GM19351 (cell line): ENCODE results near the gene TRIM62.
"Not testable (repeated sequence)": the region's sequence is repeated elsewhere in the genome, so short reads cannot be mapped to it uniquely, and the experiment has no call there.

Source experiments
- ATAC-seq: cut with Tn5 transposase; IDR thresholded peaks from one replicate; pipeline ENCODE4 v1.9.1; 2021; ENCODE audit warnings: mild to moderate bottlenecking, moderate library complexity; ENCODE audit not compliant: unreplicated experiment

The TRIM62 gene

DNA sequence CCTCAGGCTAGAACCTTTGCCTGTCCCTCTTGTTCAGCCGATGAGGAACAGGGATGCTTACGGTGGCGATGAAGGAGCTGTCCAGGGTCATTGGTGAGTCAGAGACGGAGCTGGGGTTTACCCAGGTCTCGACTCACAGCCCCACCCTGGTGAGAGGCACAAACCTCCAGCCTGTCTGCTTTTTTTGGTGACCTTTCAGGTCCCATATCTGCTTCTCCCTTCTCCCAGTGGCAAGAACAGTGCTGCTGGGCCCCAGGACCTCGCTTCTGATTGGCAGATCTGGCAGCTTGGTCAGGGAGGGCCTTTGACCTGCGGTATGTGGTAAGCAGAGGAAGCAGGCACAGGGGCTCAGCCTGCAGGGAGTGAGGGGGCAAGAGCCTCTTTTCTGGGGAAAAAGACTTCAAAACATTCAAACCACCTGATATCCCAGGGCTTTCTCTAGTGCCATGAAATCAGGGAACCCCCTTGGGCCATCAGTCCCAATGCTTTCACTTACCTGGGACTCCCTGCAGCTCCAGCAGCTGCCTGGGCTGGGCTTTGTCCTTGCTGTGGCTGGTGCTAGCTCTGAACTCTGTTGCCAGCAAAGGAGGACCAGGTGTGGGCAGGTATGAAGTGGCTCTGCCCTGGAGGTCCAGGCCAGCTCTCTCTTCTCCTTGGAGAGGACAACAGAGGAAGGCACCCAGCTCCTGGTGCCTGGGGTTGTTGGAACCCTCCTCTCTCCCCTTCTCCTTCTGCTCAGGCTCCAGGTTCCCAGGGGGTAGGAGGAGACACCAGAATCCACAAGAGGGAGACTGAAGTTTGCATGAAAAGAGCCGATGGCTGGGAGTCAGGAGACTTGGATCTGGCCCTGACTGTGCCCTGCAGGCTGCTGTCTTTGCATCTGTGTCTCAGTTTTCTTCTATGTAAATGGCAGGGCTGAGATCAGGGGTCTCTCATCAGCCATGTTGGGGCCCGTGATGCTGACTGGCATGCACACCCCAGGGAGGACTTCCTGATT, 41.4 kb downstream of the TRIM62 start:
- ATAC-seq = no peak

- ATAC-seq = no peak
Observed at GRCh38 chr1:33137800-33138199, 44.0 kb downstream of the TRIM62 start.

DNA sequence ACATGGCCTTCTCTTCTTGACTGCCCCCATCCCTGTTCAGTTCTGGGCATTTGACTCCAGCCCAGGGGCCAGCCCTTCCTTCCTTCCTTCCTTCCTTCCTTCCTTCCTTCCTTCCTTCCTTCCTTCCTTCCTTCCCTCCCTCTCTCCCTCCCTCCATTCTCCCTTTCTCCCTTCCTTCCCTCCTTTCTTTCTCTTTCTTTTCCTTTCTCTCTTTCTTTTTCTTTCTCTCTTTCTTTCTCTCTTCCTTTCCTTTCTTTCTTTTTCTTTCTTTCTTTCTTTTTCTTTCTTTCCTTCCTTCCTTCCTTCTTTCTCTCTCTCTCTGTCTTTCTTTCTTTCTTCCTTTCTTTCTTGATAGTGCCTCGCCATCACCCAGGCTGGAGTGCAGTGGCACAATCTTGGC, 45.8 kb downstream of the TRIM62 start:
- not testable (repeated sequence) for ATAC-seq

DNA sequence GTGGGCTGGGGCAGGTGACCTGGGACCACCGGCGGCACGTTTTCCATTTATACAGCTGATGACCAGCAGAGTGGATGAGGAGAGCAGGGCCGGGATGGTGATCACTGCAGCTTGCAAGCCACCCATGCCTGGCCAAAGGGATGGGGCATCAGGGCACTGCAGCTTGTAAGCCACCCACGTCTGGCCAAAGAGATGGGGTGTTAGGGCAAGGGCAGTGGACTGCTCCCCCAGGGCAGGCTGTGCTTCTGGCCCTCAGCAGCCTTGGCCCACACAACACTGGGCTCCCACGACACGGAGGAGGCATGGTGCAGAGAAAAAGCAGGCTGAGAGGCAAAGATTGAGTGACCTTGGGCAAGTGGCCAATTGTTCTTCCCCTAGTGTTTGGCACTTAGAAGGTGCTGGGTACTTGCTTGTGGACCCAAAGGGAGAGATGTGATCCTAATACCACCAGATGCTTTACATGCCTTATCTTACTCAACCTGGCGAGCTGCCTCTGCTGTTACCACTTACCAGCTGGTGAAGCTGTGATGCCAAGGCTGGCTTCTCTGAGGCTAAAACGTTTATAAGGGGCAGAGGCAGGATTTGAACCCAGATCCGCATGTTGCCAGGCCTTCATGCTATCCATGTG, 48.3 kb downstream of the TRIM62 start:
- no peak for ATAC-seq

- no peak for ATAC-seq
Observed at GRCh38 chr1:33132549-33132948, 49.3 kb downstream of the TRIM62 start.

GRCh38 chr1:33131191-33131590, 50.7 kb downstream of the TRIM62 start:
- ATAC-seq = no peak

DNA sequence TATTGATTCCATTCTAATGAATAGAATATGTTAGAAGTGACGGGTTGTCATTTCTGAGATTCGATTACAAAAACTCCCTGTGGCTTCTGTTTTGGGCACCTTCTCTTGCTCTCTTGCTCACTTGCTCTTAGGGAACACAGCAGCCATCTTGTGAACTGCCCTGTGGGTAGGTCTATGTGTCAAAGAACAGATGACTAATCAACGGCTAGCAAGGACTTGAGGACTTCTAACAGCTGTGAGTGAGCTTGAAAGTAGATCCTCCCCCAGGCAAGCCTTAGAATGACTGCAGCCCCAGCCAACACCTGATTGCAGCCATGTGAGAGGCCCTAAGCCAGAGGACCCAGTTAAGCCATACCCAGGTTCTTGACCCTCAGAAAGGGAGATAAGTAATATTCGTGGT, 51.5 kb downstream of the TRIM62 start:
- ATAC-seq = no peak

DNA sequence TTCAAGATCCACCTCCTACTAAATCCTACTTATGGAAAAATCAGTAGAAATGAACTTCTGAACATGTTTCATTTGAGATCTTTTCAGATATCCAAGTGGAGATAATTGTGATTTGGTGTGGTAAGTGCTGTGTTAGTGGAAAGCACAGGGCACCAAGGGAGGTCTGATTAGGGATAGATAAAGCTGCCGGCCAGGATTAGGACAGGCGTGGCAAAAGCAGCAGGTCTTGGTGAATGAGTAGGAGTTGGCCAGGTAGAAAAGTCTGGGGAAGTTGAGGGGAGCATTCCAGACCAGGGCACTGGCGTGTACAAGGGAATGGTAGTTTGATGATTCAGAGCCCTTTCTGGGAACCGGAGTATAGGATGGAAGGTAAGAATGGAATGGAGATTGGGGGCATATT, 53.1 kb downstream of the TRIM62 start:
- no peak for ATAC-seq

DNA sequence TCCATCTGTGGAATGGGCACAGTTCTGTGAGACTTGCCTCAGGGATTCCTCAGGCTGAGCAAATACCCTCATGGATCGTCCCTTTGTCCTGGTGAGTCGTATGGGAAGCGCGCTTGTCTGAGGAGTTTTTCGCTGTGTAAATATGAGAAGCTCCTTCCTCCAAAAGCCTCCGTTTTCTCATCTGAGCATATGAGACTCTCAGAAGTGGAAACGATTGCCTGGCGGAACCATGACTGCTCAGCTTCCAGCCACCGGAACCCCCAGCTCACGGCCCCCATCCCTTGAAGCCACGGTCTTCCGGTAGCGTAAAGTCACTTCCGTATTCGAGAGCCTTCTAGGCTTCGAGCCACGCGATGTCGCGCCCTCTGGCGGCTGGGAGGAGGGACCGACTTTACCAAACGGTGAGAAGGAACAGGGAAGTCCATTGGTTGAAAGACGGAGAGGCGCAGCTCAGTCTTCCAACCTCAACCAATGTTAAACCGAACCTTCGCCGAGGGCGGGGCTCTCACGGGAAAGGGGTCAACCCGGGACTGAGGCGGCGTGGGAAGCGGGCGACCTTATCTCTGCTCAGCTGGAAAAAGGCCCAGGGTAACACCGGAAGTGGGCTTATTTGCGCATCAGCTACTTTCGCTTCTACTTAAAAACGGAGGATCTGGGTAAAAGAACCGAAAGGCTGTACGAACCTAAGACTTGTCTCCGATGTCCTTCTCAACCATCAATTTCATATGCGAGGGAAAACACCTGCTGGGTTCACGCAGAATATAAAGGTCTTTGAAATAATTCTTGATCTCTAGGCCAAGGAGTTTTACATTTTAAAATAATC, 54.6 kb downstream of the TRIM62 start:
- ATAC-seq = peak; percentile 90

DNA sequence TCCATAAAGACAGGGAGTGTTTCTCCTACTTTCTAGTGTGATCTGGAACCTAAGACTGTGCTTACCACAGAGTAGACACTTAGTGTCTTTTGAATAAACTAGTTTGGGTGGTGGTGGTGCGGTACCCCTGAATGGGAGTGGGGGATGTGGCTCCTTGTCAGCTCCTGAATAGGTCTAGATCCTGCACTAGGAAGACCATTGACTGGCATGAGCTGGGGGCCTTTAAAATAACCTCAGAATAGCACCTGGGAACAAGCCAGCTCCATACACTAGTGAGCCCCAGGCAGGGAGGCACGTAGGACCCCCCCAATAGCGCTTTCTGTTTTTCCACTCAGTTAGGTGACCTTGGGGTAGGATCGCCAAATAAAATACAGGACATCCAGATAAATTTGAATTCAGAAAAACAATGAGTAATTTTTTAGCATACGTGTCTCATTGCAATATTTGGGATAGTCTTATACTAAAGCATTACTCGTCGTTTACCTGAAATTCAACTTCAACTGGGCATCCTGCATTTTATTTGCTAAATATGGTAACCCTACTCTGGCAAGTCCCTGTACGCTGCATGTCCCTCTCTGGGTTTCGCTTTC, 55.3 kb downstream of the TRIM62 start:
- no peak for ATAC-seq

- not testable (repeated sequence) for ATAC-seq
Observed at GRCh38 chr1:33124647-33125046, 57.2 kb downstream of the TRIM62 start.

DNA sequence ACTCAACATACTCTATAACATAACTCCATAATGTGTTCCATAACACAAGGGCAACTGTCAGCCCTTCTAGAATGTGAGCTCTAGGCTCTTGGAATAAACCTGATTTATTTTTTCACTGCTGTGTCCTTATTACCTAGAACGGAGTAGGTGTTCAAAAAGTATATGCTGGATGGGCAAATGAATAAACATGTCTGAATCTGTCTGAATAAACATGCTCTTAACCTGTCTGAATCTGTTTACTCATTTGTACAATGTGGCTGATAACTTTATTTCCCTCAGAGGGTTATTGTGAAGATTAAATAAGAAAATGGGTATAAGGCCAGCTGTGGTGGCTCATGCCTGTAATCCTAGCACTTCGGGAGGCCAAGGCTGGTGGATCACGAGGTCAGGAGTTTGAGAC, 58.6 kb downstream of the TRIM62 start:
- no peak for ATAC-seq

DNA sequence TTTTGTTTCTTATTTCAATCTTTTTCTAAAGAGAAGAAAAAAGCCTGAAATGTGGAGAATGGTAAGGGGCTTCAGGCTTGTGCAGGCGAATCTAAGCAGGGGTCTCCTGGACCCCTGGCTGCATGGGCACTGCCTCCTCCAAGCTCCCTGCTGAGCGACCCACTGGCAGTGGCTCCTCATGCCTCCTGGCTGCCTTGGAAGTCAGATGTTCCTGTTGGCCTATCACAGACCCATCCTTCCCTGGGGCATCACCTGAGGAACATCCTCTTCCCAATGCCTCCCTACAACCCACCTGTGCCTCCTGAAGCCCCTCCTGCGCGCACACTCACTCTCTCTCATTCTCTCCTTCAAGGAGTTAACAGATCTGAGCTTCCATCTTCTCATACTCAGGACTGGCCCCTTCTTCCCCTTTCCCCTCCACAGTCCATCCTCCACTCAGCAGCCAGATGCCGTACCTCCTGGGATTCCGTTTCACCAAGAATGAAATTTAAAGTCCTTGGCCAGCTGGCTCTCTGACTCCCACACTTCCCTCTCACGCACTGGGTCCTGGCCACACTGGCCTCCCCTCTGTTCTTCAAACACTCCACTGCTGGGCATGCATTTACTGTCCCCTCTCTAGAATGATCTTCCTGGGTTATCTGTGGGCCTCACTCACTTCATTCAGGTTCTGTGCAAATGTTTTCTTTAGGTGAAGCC, 59.2 kb downstream of the TRIM62 start:
- no peak for ATAC-seq

- ATAC-seq = no peak
Observed at GRCh38 chr1:33121728-33122127, 60.1 kb downstream of the TRIM62 start.

DNA sequence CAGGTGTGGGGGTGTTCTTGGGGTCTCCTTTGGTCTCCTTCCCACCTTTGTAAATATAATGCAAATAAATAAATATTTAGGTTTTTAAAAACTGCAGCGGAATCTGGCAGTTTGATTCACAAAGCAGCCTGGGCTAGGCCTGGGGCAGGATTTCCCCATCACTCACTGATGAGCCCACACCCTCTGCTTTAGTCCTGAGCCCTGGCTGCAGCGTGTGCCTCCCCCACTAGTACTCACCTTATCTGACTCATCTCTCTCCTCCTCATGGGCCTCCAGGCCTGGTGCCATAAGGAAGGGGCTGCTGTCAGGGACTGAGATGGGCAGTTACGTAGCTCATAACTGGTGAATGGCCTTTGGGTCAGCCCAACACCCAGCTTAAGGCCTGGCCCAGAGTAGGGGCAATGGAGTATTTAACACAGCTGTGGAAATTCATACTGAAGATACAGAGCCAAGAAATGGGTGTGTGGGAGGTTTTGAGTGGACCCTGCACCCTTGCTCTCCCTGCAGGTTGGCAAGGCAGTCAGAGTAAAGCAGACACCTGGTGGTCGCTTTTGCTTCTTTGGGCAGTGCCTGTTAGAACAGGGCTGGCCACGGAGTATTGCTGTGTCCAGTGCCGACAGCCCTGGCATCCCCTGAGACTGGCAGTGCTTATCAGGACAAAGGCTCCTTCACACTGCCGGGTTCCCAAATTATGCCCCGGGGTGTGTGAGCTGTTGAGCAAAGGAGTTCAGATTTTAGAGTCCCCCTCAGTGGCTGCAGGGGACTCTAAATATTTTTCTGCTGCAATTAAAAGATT, 61.2 kb downstream of the TRIM62 start:
- no peak for ATAC-seq

GRCh38 chr1:33119532-33120217, 62.2 kb downstream of the TRIM62 start:
- ATAC-seq = no peak

DNA sequence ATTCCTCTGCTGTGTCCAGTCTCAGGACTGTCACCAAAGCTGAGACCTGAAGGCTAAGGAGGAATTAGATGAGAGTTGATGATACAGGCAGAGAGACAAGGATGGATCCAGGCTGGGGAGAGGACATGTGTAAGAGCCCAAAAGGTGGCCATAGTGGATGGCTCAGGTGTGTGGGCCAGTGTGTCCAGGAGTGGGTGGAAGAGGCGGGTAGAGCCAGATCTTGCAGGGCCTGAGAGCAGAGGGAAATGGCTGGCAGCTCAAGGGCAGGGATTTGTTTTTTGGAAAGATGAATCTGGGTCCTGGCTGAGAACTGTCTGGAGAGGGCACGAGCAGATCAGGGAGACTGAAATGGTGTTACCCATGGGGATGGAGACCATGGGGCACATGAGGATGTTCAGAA, 62.8 kb downstream of the TRIM62 start:
- ATAC-seq = no peak

- ATAC-seq = no peak
Observed at GRCh38 chr1:33118274-33118673, 63.6 kb downstream of the TRIM62 start.
